Activated T-cell treated with anti-CD3 and anti-CD28 coated beads, Interleukin-2, amount 50 U/mL, for 72 hours (primary cell): ENCODE data around the gene PKHD1. TPM values are rescaled to one million over a fixed set of nuclear protein-coding genes. Genes with fewer than 3 reads are reported as not detected.

Source experiments
- ATAC-seq, 2 donors: fragments of 150-1000 bp; cut with Tn5 transposase; replicated peaks in 1 of 2; 2 replicates each; pipeline ENCODE4 v1.10.0; 2021; ENCODE audit warnings: moderate library complexity in 2 of 2, mild to moderate bottlenecking in 1 of 2
- DNase-seq, 2 donors: peaks; one replicate each; pipeline ENCODE4 v3.0.0; 2021 to 2022; ENCODE audit warnings: mixed read lengths in 1 of 2
- H3K27ac Mint-ChIP-seq: one replicate; pipeline ENCODE4 v1.8.0; 2022; ENCODE audit warnings: mild to moderate bottlenecking, moderate library complexity, mixed read lengths
- H3K27me3 Mint-ChIP-seq: one replicate; pipeline ENCODE4 v1.8.0; 2022; ENCODE audit warnings: low read depth, mixed read lengths
- H3K36me3 Mint-ChIP-seq, 2 donors: one replicate each; pipeline ENCODE4 v1.8.0; 2022; ENCODE audit warnings: mixed read lengths in 2 of 2, mild to moderate bottlenecking in 1 of 2; ENCODE audit not compliant: insufficient read depth in 2 of 2
- H3K4me1 Mint-ChIP-seq: one replicate; pipeline ENCODE4 v1.8.0; 2022; ENCODE audit warnings: low read depth, mixed read lengths
- H3K4me3 Mint-ChIP-seq, 2 donors: one replicate each; pipeline ENCODE4 v1.8.0; 2022; ENCODE audit warnings: mild to moderate bottlenecking in 2 of 2, mixed read lengths in 2 of 2, moderate library complexity in 2 of 2
- H3K9me3 Mint-ChIP-seq, 2 donors: one replicate each; pipeline ENCODE4 v1.8.0; 2022; ENCODE audit warnings: mixed read lengths in 2 of 2
- total RNA-seq, 2 donors: library from RNA; stranded (reverse); gene quantifications; one replicate each; pipeline ENCODE4 v1.2.3, GENCODE V29; 2022

PKHD1 gene, protein sequence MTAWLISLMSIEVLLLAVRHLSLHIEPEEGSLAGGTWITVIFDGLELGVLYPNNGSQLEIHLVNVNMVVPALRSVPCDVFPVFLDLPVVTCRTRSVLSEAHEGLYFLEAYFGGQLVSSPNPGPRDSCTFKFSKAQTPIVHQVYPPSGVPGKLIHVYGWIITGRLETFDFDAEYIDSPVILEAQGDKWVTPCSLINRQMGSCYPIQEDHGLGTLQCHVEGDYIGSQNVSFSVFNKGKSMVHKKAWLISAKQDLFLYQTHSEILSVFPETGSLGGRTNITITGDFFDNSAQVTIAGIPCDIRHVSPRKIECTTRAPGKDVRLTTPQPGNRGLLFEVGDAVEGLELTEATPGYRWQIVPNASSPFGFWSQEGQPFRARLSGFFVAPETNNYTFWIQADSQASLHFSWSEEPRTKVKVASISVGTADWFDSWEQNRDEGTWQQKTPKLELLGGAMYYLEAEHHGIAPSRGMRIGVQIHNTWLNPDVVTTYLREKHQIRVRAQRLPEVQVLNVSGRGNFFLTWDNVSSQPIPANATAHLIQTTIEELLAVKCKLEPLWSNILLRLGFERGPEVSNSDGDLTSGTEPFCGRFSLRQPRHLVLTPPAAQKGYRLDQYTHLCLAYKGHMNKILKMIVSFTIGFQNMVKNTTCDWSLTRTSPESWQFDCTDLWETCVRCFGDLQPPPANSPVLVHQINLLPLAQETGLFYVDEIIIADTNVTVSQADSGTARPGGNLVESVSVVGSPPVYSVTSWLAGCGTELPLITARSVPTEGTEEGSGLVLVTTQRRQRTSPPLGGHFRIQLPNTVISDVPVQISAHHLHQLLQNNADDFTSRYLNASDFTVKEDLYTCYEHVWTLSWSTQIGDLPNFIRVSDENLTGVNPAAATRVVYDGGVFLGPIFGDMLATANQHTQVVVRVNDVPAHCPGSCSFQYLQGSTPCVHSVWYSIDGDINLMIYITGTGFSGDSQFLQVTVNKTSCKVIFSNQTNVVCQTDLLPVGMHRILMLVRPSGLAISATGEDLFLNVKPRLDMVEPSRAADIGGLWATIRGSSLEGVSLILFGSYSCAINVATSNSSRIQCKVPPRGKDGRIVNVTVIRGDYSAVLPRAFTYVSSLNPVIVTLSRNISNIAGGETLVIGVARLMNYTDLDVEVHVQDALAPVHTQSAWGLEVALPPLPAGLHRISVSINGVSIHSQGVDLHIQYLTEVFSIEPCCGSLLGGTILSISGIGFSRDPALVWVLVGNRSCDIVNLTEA (N-terminal part only)
- total RNA-seq: under 1 TPM; 0.02 TPM

DNA sequence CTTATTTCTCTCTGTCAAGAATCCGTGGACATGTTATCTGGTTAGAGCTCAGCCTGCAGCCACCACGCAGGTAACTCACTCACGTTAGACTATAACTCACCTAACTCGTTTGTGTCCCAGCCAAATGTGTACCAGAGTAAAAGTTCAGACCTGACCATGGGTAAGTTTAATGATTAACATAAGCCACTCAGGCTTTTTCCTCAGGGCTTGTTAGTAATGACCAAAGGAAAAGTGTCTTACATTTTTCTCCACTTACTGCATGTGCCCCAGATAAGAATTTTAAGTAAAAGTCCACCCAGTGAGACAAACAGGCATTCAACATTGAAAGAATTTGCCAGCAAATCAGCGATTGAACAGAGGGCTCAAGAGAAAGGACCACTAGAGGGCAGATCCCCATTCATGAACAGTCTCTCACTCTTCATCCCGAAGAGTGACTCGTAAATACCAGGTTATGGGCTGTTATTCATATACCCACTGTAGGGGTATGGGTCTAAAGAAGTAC is at the start of gene PKHD1:
Gene PKHD1 (minus strand): TSS at position 116 of the 502 bp plus-strand sequence. CDS start 2,680 bp downstream, outside the sequence.
- no peaks in the 10 kb centered on the region for H3K36me3 Mint-ChIP-seq
- H3K9me3 Mint-ChIP-seq: no peaks in the 10 kb centered on the region
- H3K4me1 Mint-ChIP-seq: peaks cover 10% of the 10 kb centered on the region
- no peak within 1 kb of the TSS for H3K27ac Mint-ChIP-seq
- H3K27me3 Mint-ChIP-seq: peaks cover 21% of the 10 kb centered on the region
- peak in 1 of 2 donors; percentile 56 for ATAC-seq
- no peak within 1 kb of the TSS for H3K4me3 Mint-ChIP-seq
- no peak for DNase-seq

DNA sequence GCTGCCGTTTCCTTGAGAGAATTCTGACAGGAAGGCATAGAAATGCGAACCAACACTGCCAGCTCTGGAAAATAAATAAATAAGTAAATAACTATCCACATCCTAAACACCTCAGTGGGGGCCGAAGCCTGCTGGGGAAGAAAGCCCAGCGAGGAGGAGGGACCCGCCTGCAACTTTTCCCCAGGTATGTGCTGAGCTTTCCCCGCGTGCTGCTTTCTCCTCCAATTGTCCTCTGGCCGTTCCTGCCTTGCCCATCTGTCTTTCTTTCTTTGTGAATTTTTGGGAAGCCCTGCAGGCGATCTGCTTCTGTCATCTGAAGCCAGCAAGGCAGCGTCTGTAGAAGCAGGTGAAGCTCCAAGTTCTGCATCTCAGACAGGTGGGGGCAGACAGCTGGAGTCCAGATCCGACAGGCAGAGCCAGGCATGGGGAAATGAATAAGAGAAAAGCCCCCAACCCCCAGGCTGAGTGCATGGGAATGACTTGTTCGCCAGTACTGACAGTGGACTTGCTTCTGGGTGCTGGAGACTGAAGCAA is 49.6 kb upstream of the PKHD1 start:
- H3K27ac Mint-ChIP-seq: no peak overlapping the region
- no peaks in the 10 kb centered on the region for H3K36me3 Mint-ChIP-seq
- H3K9me3 Mint-ChIP-seq: no peaks in the 10 kb centered on the region
- H3K27me3 Mint-ChIP-seq: peaks cover 34% of the 10 kb centered on the region
- no peaks in the 10 kb centered on the region for H3K4me1 Mint-ChIP-seq
- DNase-seq (no peak), ATAC-seq (no peak)
- no peak overlapping the region for H3K4me3 Mint-ChIP-seq

DNA sequence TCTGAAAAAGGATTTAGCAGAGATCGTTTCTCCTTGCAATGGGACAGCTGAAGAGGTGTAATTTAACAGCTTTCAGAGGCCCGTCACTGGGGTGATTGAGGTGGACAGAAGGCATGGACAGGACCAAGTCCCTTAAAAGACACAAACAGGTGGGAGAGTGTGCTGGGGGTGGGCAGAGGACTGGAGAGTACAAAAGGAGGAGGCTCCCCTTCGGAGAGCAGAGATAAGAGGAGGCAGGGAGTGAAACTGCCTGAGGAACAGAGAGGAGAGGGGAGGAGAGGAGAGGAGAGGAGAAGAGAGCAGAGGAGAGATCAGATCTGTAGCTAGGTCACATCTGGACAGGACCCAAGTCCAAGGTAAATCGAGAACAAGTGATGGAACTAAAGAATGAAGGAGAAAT is 48.6 kb upstream of the PKHD1 start:
- no peaks in the 10 kb centered on the region for H3K36me3 Mint-ChIP-seq
- DNase-seq: no peak
- H3K9me3 Mint-ChIP-seq: no peaks in the 10 kb centered on the region
- H3K27ac Mint-ChIP-seq: no peak overlapping the region
- H3K4me1 Mint-ChIP-seq: no peaks in the 10 kb centered on the region
- H3K27me3 Mint-ChIP-seq: peaks cover 31% of the 10 kb centered on the region
- no peak overlapping the region for H3K4me3 Mint-ChIP-seq
- ATAC-seq: no peak

DNA sequence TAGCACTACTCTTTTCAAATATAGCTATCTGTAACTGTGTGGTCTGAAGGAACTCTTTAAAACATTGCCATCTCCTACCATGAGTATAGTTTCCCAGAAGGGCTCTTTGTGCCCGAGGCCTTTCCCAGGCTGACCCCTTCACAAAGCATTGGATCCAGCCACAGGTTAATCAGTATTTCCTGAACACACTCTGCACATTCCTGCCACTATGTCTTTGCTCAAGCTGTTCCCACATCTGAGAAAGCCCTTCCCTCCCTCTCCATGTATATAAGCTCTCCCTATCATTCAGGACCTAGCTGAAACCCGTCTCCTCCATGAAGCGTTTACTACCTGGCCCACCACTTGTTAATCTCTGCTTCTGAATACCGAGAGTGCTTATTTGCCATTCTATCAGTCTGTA is 47.8 kb upstream of the PKHD1 start:
- ATAC-seq: no peak
- no peaks in the 10 kb centered on the region for H3K36me3 Mint-ChIP-seq
- H3K9me3 Mint-ChIP-seq: no peaks in the 10 kb centered on the region
- no peak for DNase-seq
- H3K4me1 Mint-ChIP-seq: no peaks in the 10 kb centered on the region
- H3K4me3 Mint-ChIP-seq: no peak overlapping the region
- peaks cover 30% of the 10 kb centered on the region for H3K27me3 Mint-ChIP-seq
- no peak overlapping the region for H3K27ac Mint-ChIP-seq

DNA sequence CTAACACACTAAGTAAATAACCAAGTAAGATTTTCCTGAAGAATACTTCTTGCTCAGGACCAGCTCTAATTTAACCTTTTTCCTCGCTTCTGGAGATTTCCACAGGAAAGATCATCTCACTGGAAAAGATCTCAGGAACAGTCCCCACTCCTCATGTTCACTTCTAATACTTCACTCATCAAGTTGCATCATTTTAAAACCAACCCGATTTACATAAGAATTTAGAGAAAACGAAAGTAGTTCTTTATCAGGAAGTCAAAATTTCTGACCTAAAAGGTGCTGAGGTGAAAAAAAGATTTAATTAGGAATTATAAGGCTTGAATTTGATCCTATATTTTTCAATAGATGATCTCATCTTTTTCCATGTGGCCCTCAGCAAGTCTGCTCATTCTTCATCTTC is 46.6 kb upstream of the PKHD1 start:
- H3K4me1 Mint-ChIP-seq: no peaks in the 10 kb centered on the region
- H3K9me3 Mint-ChIP-seq: no peaks in the 10 kb centered on the region
- no peak overlapping the region for H3K27ac Mint-ChIP-seq
- H3K36me3 Mint-ChIP-seq: no peaks in the 10 kb centered on the region
- ATAC-seq: no peak
- DNase-seq: no peak
- H3K4me3 Mint-ChIP-seq: peak overlapping the region in 1 of 2 donors; percentile 16
- peaks cover 26% of the 10 kb centered on the region for H3K27me3 Mint-ChIP-seq

DNA sequence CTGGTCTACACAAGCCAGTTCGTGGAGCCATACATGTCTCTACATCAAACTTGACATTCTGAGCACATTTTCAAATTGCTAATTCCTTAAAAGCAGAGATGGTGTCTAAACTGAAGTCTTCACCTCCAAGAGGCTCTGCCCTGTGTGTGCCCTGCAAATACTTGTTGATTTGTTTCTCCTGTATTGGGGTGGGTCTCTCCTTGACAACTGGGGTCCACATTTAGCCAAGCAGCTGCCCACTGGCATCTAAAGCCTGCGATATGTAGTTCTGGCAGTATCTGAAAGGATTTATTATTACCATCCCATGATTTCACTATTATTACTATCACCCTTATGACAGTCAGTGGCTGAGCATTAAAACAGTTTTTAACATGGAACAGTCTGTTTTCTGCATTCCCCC is 45.9 kb upstream of the PKHD1 start:
- ATAC-seq (no peak), DNase-seq (no peak)
- no peaks in the 10 kb centered on the region for H3K36me3 Mint-ChIP-seq

DNA sequence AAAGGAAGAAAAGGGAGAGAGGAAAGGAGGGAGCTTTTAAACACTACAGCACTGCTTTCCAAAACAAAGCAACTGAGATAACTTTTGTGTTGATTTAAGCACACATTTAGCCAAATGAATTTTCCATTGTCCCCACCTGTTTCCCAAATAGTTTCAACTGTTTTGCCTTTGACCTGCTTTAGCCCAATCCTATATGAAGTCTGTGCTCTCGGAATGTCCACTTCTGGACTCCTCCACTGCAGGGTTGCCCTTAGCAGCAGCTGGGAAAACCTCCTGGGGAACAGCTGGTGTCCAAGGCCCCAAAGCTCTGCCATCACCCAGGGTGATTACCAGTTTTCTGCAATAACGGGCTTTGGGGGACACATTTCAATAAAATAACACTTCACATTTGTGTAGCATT is 44.9 kb upstream of the PKHD1 start:
- Mint-ChIP-seq H3K27ac (no peak overlapping the region), H3K27me3 (peaks cover 35% of the 10 kb centered on the region), H3K4me3 (no peak overlapping the region), H3K36me3 (no peaks in the 10 kb centered on the region), H3K4me1 (no peaks in the 10 kb centered on the region), H3K9me3 (no peaks in the 10 kb centered on the region)
- no peak for DNase-seq
- ATAC-seq: no peak

More for the DNA sequence above, 45.9 kb upstream of the PKHD1 start:
- Mint-ChIP-seq H3K4me1 (no peaks in the 10 kb centered on the region), H3K27ac (no peak overlapping the region), H3K4me3 (no peak overlapping the region), H3K27me3 (peaks cover 28% of the 10 kb centered on the region), H3K9me3 (no peaks in the 10 kb centered on the region)

DNA sequence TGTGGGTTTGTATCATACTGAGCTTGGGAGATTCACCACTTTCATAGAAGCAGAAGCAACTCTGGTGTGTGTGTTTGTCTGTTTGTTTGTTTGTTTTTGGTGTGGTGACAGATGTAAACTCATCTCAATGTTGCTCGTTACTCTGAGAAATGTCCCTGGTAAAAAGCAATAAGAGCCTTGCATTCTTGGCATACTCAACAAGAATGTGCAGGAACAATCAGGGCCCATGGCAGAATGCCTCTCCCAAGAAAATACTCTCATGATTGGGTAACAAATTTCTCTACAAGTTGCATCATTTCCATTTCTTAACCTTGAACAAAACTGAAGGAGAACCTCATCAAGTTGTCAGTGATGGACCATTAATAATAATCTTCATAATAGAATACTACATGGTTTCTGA is 43.0 kb upstream of the PKHD1 start:
- Mint-ChIP-seq H3K27ac (no peak overlapping the region), H3K4me3 (no peak overlapping the region), H3K9me3 (no peaks in the 10 kb centered on the region), H3K36me3 (no peaks in the 10 kb centered on the region), H3K27me3 (peaks cover 23% of the 10 kb centered on the region), H3K4me1 (no peaks in the 10 kb centered on the region)
- ATAC-seq (no peak), DNase-seq (no peak)

DNA sequence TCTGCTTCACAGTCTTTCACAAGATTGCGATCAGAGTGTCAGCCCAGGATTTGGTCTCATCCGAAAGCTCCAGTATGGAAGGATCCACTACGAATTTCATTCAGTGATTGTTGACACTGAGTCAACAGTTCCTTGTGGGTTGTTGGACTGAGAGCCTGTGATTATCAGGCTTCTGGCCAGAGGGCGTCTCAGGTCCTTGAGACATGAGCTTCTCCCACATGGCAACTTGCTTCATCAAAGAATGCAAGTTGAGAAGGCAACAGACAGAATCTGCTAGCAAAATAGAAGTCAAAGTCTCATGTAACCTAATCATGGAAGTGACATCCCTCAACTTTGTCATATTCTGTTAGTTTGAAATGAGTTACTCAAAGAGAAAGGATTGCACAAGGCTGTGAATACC is 40.5 kb upstream of the PKHD1 start:
- ATAC-seq: no peak
- Mint-ChIP-seq H3K4me3 (no peak overlapping the region), H3K27ac (no peak overlapping the region), H3K36me3 (no peaks in the 10 kb centered on the region), H3K4me1 (no peaks in the 10 kb centered on the region), H3K9me3 (no peaks in the 10 kb centered on the region), H3K27me3 (peaks cover 47% of the 10 kb centered on the region)
- no peak for DNase-seq

DNA sequence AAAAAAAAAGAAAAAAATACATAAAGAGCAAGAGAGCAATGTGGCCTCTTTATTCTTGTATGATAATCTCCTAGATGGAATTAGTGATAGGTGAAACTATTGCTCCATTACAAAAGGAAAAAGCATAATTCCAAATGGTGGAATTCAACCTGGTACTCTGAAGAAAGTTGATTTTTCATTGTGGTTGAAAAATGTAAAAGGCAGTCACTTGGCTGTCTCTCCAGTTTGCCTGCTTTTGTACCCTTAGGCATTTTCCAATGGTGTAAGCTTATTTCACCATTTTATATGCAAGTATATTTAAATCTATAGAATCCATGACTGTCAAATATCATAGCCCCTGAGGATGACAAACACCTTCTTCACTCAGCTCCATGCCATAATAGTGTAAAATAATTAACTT is 38.8 kb upstream of the PKHD1 start:
- no peak overlapping the region for H3K27ac Mint-ChIP-seq
- DNase-seq: no peak
- H3K4me3 Mint-ChIP-seq: no peak overlapping the region
- H3K27me3 Mint-ChIP-seq: peaks cover 58% of the 10 kb centered on the region
- no peak for ATAC-seq
- peaks cover 2 to 3% of the 10 kb centered on the region in 2 donors for H3K9me3 Mint-ChIP-seq
- H3K36me3 Mint-ChIP-seq: peaks cover 0 to 1% of the 10 kb centered on the region in 2 donors
- no peaks in the 10 kb centered on the region for H3K4me1 Mint-ChIP-seq

DNA sequence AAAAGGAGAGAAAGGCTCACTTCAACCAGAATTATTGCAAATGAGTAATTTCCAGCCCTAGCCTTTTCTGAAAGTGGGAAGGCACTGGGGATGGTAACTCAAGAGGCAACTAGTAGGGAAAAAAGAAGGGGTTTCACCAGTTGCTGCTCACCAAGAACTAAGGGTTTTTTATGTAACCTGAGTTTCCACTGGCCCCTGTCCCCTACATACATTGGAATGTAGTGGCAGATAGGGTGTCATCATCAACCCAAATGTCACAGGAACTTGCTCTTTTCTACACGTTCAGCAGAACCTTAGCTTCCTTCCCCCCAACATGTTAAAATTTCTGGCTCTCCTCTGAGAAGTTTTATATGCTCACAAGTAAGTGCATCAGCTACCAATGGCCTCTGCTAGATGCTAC is 38.2 kb upstream of the PKHD1 start:
- peaks cover 2 to 3% of the 10 kb centered on the region in 2 donors for H3K9me3 Mint-ChIP-seq
- H3K27ac Mint-ChIP-seq: no peak overlapping the region
- H3K36me3 Mint-ChIP-seq: peaks cover 0 to 1% of the 10 kb centered on the region in 2 donors
- H3K4me1 Mint-ChIP-seq: no peaks in the 10 kb centered on the region
- H3K27me3 Mint-ChIP-seq: peaks cover 60% of the 10 kb centered on the region
- no peak for DNase-seq
- no peak overlapping the region for H3K4me3 Mint-ChIP-seq
- ATAC-seq: no peak

DNA sequence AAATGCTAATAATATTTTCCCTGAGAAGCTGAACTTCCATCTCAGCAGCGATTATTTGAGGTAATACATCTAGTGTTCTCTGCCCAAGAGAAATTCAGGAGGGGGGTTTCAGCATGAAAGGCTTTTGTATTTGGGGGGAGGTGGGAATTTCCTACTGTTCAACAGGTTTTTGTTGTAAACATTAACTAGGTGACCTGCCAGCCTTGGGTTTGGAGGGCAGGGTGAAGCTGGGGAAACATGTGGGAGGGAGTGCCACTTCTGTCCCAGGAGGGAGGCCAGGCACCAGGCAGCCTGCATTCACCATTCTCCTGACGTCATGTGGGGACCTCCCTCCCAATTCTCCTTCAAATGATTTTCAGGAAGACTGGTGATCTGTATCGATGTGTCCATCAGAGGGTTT is 37.7 kb upstream of the PKHD1 start:
- H3K36me3 Mint-ChIP-seq: peaks cover 0 to 3% of the 10 kb centered on the region in 2 donors
- no peak for ATAC-seq
- H3K4me3 Mint-ChIP-seq: no peak overlapping the region
- no peaks in the 10 kb centered on the region for H3K4me1 Mint-ChIP-seq
- peaks cover 3% of the 10 kb centered on the region in 2 donors for H3K9me3 Mint-ChIP-seq
- peaks cover 60% of the 10 kb centered on the region for H3K27me3 Mint-ChIP-seq
- H3K27ac Mint-ChIP-seq: no peak overlapping the region
- no peak for DNase-seq
